HG03060 (cell line): ENCODE data around the gene KLC4.

ENCODE experiments used
- ATAC-seq: cut with Tn5 transposase; IDR thresholded peaks from one replicate; pipeline ENCODE4 v1.9.1; 2021; ENCODE audit warnings: low read depth, moderate number of reproducible peaks; ENCODE audit not compliant: unreplicated experiment

Gene KLC4

DNA sequence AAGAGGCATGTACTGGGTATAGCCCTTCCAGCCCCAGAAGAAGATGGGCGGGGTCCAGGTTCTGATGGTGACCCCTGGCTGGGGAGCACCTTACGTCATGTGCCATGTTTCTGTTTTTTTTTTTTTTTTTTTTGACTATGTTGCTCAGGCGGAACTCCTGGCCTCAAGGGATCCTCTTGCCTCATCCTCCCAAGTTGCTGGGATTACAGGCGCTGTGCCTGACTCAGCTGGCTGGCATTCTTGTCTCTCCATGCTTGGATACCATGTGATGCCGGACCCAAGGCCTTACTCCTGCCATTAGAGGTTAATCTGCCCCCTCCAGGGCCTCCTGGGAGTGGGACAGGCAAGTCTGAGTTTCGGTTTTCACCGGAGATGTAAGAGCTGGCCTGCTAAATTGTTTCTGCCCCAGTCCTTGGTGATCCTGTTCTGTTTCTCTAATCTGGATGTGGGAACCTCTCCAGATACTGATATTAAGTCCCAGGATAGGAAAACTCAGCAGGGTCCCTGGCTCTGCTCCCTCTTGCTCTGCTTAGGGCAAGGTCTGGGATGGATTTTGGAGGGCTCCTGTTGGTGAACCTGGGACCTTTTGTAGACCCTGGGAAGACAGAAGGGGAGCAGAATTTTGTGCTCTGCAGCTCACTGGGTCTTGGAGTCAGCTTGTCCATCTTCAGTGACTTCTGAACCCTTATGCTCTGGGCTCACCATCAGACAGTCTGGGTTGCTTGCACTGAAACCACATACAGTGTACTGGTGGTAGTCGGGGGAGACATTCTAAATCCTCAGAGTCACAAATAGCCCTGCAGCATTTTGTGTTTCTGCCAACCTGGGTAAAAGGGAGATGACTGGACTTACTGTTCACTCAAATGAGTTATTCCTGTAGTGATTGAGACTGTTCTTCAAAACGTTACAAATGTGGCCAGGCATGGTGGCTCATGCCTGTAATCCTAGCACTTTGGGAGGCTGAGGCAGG is 61.8 kb downstream of the KLC4 start:
- no peak for ATAC-seq

DNA sequence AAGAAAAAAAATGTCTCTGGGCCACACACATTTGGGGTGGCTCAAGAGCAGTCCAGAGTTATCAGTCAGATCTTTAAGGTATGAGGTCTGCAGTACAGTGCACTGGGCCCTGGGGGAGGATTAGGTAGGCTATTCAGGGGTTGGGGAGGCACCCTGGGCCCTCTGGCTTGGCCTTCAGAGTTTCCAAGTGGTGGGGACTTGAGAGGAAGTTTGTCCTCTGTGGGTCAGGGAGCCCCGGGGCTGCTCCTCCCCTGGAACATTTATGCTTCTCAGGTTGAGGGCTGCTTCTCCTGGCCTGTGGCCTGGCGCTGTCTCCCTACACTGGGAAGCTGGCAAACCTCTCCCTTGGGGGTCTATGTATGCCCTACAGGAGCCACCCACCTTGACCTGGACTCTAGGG is 62.7 kb downstream of the KLC4 start:
- no peak for ATAC-seq

DNA sequence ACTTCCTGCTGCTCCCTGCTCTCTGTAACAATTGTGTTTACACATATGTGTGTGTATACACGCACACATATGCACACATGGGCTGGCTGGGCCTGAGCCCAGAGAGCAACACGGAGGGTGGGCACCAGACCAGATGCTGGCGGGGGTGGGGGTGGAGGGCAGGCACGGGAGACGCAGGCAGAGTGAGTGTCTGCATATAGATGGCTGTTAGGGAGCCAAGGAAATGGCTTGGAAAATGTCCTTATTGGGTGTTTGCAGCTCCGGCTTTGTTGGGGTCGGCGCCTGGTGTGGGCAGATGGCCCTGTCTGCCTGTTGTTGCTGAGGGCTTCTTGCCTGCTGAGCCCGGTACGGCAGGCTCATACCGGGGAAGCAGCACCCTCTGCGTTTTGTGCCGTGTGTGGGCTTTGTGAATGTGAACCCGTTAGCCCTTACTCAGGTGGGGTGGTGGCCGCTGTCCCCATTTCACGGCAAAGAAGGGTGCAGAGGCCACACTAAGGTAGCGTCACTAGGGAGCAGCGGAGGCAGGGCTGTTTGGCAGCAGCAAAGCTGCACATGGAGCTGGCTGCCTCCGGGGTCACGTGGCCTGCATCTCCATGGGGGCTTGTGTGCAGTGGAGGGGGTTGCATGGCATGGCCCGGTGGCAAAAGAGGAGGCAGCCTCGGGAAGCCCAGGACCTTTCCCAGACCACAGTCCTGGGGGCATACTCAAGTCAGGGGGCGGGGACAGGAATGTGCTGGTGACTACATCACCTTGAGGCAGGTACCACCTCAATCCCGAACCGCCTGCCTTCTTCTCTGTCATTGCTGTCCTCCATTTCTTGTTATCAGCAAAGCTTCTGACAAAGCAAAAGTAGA is 64.3 kb downstream of the KLC4 start:
- ATAC-seq, result no peak

DNA sequence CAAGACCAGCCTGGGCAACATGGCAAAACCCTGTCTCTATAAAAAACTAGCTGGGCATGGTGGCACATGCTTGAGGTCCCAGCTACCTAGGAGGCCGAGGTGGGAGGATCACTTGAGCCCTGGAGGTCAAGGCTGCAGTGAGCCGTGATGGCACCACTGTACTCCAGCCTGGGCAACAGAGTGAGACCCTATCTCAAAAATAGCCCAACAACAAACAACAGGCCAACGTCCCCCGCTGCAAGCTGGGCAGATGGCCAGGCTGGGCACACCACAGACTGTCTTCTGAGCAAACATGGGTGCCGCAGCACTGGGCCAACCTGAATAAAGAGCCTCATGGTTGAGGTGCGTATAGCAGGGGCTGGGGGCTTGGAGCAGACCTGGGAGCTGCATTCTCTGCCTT is 65.0 kb downstream of the KLC4 start:
- ATAC-seq, result no peak
